ENCODE data around the gene CCDC194.

Gene CCDC194

DNA sequence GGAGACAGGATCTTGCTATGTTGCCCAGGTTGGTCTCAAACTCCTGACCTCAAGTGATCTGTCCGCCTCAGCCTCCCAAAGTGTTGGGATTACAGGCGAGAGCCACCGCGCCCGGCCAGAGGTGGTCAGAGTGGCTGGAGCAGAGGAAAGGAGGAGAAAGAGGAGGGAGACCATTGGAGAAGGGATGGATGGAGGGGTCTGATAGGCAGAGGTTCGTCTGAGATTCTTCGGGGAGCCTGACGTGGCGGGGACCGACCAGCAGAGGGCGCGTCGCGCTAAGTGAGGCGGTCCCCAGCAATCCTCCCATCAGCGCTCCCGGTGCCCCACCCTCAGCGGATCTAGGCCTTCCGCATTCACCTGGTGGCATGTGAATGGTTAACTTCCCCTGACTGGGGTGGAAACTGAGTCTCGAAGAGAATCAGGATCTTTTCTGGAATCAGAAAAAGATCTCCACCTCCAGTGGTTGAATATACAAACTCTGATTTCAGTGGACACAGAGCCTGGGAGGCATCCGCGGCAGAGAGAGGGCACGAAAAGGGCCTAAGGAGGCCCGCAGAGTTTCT lies 47.8 kb downstream of the CCDC194 start:
- Histone ChIP-seq H3K9me3 (ENCODE audit: severe bottlenecking) (no peaks in the 10 kb centered on the region), H3K4me3 (ENCODE audit: low read depth, low read length) (no peak overlapping the region), H3K36me3 (peaks cover 12% of the 10 kb centered on the region), H3K27me3 (ENCODE audit: insufficient read depth, low read depth, severe bottlenecking) (no peaks in the 10 kb centered on the region), H3K27ac (no peak overlapping the region)
- peak; percentile 98 for TF ChIP-seq CTCF (IDR thresholded peaks at IDR 0.05; ENCODE audit: low read depth, low read length)
- peak; percentile 75 for DNase-seq

DNA sequence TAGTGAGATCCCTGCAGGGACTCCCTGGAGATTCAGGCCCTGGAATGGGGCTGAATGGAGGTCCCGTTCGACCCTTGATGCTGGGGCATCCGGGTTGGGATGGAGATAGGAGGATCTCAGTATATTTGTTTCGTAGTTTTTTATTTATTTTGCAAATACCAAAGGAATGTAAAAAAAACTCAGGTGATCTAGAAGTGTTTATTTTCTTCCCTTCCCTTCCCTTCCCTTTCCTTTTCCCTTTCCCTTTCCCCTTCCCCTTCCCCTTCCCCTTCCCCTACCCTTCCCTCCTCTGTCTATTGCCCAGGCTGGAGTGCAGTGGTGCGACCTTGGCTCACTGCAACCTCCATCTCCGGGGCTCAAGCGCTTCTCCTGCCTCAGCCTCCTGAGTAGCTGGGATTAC lies 52.2 kb downstream of the CCDC194 start:
- no peak for DNase-seq
- no peak for TF ChIP-seq CTCF (IDR thresholded peaks at IDR 0.05; ENCODE audit: low read depth, low read length)
- H3K27me3 ChIP-seq (ENCODE audit: insufficient read depth, low read depth, severe bottlenecking) = no peaks in the 10 kb centered on the region
- no peaks in the 10 kb centered on the region for H3K9me3 ChIP-seq (ENCODE audit: severe bottlenecking)
- H3K36me3 ChIP-seq = peaks cover 26% of the 10 kb centered on the region
- H3K27ac ChIP-seq = no peak overlapping the region
- no peak overlapping the region for H3K4me3 ChIP-seq (ENCODE audit: low read depth, low read length)

GRCh38 chr19:17341386-17341785 lies 52.6 kb downstream of the CCDC194 start:
- Histone ChIP-seq H3K27me3 (ENCODE audit: insufficient read depth, low read depth, severe bottlenecking) (no peaks in the 10 kb centered on the region), H3K36me3 (peaks cover 26% of the 10 kb centered on the region), H3K27ac (no peak overlapping the region), H3K9me3 (ENCODE audit: severe bottlenecking) (no peaks in the 10 kb centered on the region), H3K4me3 (ENCODE audit: low read depth, low read length) (no peak overlapping the region)
- no peak for TF ChIP-seq CTCF (IDR thresholded peaks at IDR 0.05; ENCODE audit: low read depth, low read length)
- no peak for DNase-seq

GRCh38 chr19:17340871-17341357 lies 53.1 kb downstream of the CCDC194 start:
- H3K27ac ChIP-seq = no peak overlapping the region
- peaks cover 26% of the 10 kb centered on the region for H3K36me3 ChIP-seq
- DNase-seq = no peak
- TF ChIP-seq CTCF (IDR thresholded peaks at IDR 0.05; ENCODE audit: low read depth, low read length) = no peak
- no peaks in the 10 kb centered on the region for H3K27me3 ChIP-seq (ENCODE audit: insufficient read depth, low read depth, severe bottlenecking)
- no peak overlapping the region for H3K4me3 ChIP-seq (ENCODE audit: low read depth, low read length)
- H3K9me3 ChIP-seq (ENCODE audit: severe bottlenecking) = no peaks in the 10 kb centered on the region
